ENCODE measurements around the gene IFNGR1. TPM values are rescaled to one million over a fixed set of nuclear protein-coding genes. Genes with fewer than 3 reads are reported as not detected.

IFNGR1 gene
- total RNA-seq, 4 donors from 2014 or later, result 104 to 261 (median 147) TPM

- ATAC-seq (ENCODE audit: low FRiP score), result no peak
- no peak for DNase-seq (ENCODE audit: low spot score)
- TF ChIP-seq CTCF (IDR thresholded peaks at IDR 0.05), result no peak
Measured at GRCh38 chr6:137248702-137249101, 29.5 kb upstream of the IFNGR1 start.

GRCh38 chr6:137247724-137248123 lies 28.5 kb upstream of the IFNGR1 start:
- ATAC-seq (ENCODE audit: low FRiP score) (no peak), DNase-seq (ENCODE audit: low spot score) (no peak)
- TF ChIP-seq CTCF (IDR thresholded peaks at IDR 0.05), result no peak

GRCh38 chr6:137246791-137247202 lies 27.6 kb upstream of the IFNGR1 start:
- ATAC-seq (ENCODE audit: low FRiP score) (no peak), DNase-seq (ENCODE audit: low spot score) (no peak)
- TF ChIP-seq CTCF (IDR thresholded peaks at IDR 0.05), result no peak

- no peak for ATAC-seq (ENCODE audit: low FRiP score)
- DNase-seq (ENCODE audit: low spot score), result no peak
- TF ChIP-seq CTCF (IDR thresholded peaks at IDR 0.05), result no peak
Measured at GRCh38 chr6:137246164-137246563, 27.0 kb upstream of the IFNGR1 start.

- ATAC-seq (ENCODE audit: low FRiP score) (peak; percentile 64), DNase-seq (ENCODE audit: low spot score) (no peak)
- TF ChIP-seq CTCF (IDR thresholded peaks at IDR 0.05), result no peak
Measured at GRCh38 chr6:137241481-137242038, 22.4 kb upstream of the IFNGR1 start.

GRCh38 chr6:137240168-137240567 lies 21.0 kb upstream of the IFNGR1 start:
- ATAC-seq (ENCODE audit: low FRiP score), result peak; percentile 69
- TF ChIP-seq CTCF (IDR thresholded peaks at IDR 0.05), result no peak
- no peak for DNase-seq (ENCODE audit: low spot score)

GRCh38 chr6:137237413-137238170 lies 18.4 kb upstream of the IFNGR1 start:
- no peak for DNase-seq (ENCODE audit: low spot score)
- ATAC-seq (ENCODE audit: low FRiP score), result no peak
- no peak for TF ChIP-seq CTCF (IDR thresholded peaks at IDR 0.05)

Measured in omental fat pad (tissue), 4 donors.